HUDEP-2 (cell line): ENCODE data around the gene RPL35.

Experiments
- DNase-seq, 76 experiments: peaks; one replicate each; lab custom pipeline; 2025; ENCODE audit not compliant: unreplicated experiment in 76 of 76; lab: John Stamatoyannopoulos, UW

Gene RPL35

GRCh38 chr9:124828489-124829333 lies 33.0 kb downstream of the RPL35 start:
- no peak for DNase-seq

DNA sequence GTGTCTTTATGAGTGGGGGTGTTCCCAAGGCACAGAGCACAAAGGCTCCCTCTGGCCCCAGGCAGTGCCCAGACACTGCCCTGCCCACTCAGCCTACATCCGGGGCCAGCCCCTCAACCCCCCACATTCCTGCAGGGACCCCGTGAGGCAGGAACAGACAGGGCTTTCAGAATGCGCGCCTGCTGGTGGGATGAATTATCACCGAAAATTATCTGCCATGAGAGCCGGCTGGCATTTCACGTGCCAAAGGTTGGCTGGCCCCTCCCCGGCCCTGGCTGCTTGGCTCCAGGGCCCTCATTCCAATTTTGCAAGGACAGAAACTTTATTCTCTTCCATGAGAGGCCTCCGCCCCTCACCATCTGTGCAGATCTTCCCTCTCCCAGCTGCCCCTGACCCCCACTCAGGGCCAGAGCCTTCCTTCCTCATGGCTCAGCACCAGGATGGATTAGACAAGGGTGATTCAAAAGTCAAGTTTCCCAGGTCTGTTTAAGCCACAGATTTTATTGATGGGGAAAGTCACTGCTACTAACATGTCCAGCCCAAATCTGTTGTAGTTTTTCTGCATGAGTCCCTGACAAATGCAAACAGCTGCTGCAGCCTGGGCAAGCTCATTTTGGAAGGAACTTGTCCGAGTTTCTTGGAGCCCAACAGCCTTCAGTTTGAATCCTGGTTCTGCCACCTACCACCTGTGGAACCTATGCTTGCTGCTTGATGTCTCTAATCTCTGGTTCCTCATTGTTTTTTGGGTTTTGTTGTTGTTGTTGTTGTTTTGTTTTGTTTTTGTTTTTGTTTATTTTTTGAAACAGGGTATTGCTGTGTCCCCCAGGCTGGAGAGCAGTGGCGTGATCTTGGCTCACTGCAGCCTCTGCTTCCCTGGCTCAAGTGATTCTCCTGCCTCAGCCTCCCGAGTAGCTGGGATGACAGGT lies 40.8 kb downstream of the RPL35 start:
- no peak for DNase-seq

GRCh38 chr9:124818431-124819281 lies 43.1 kb downstream of the RPL35 start:
- peak in 10 of 76 experiments; percentile 5 to 45 (median 14) for DNase-seq

DNA sequence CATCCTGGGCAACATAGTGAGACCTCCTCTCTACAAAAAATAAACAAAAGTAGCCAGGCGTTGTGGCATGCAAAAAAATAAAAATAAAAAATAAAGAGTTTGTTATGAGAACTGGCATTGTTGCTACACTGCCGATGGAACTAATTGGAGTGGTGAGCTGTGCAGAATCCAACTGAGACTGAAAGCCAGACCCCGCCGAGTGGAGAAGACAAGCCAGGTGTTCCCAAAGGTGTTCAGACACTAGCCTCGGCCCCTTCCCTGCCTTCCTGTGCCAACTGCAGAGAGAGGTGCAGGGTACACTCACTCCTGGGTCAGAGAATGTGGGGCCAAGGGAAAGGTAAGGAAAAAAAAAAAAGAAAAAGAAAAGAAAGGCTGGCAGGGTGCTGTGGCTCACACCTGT lies 46.2 kb downstream of the RPL35 start:
- no peak for DNase-seq

- DNase-seq = no peak
Observed at GRCh38 chr9:124814164-124814535, 47.6 kb downstream of the RPL35 start.

DNA sequence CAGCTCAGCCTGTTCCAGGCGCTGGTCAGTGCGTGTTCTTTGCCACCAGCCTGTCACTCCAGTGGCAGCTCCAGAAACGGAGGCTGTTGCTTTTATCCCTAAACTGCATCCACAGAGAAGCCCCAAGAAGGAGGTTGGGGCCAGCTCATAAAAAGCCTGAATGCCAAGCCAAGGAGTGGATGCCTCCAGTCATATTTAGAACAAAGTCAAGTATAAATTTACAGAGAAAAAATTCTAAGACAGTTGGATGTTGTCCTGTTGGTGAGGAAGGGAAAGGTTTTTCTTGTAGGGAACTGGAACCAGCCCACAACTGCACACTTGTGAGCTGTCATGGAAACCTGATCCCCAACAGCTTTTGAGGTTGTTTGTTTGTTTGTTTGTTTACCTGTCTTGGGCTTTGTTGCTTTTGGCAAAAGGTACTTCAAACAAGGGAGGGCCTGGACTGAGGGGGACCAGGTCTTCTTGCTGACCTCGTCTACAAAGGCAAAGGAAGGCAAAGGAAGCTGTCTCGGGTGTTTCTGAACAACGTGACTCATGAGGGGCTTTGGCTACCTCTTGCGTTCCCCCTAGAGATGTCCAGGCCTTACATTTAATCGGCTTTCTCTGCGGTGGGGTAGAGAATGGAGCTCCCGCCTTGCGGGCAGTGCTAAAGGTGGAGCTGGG lies 48.1 kb downstream of the RPL35 start:
- DNase-seq = no peak

DNA sequence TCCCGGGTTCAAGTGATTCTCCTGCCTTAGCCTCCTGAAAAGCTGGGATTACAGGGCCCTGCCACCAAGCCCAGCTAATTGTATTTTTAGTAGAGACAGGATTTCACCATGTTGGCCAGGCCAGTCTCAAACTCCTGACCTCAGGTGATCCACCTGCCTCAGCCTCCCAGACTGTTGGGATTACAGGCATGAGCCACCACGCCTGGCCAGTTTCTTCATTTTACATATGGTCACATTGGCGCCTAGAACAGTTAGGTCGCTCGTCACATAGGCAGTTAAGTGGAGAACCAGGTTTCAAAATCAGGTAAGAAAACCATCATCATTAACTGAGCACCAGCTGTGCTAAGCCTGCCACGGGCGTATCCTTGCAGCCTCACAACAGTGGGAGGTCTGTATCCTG lies 48.7 kb downstream of the RPL35 start:
- no peak for DNase-seq

- DNase-seq = no peak
Observed at GRCh38 chr9:124812441-124812876, 49.3 kb downstream of the RPL35 start.

DNA sequence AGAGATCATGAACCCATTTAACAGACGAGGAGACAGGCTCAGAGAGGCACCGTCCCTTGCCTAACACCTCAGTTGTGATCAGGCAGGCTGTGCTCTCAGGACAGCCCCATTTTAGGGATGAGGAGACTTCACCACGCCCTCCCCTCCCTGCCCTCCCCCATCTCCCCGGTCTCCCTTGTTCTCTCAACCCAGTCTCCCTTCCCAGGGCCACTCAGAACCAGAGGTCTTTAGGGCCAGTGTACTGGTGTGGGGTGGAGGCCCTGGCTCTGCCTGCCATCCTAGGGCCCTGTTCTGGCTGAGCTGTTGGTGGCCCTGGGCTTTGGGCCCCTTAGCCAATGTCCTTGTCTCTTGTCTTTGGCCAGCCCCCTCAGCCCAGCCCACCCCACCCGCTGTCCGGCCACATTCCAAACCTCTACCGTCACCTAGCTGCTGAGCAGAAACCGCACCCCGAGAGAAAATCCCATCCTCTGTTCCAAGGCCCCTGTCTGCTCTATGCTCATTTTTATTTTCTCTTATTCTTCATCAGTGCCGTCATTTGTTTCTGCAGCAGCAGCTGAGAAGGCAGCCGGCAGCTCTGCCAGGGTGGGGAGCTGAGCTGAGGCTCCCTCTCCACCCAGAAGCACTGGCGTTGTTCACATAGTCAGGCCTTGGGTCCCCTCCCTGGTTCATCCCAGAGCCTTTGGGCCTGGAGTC lies 50.9 kb downstream of the RPL35 start:
- DNase-seq = no peak

DNA sequence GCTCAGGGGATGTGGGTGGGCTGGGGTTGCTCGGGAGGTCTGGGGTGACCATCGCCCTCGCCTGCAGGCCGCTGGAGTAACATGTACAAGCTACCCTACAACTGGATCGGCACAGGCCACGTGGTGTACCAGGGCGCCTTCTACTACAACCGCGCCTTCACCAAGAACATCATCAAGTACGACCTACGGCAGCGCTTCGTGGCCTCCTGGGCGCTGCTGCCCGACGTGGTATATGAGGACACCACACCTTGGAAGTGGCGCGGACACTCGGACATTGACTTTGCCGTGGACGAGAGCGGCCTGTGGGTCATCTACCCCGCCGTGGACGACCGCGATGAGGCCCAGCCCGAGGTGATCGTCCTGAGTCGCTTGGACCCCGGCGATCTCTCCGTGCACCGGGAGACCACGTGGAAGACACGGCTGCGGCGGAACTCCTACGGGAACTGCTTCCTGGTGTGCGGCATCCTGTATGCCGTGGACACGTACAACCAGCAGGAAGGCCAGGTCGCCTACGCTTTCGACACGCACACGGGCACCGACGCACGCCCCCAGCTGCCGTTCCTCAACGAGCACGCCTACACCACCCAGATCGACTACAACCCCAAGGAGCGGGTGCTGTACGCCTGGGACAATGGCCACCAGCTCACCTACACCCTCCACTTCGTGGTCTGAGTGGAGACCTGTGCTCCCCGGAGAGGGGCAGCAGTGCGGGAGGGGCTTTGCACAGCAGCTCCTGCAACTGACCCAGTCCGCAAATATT lies 51.8 kb downstream of the RPL35 start:
- no peak for DNase-seq

GRCh38 chr9:124809211-124809610 lies 52.5 kb downstream of the RPL35 start:
- no peak for DNase-seq

GRCh38 chr9:124808246-124808956 lies 53.4 kb downstream of the RPL35 start:
- DNase-seq = no peak
